Liver (tissue), 9 donors: ENCODE data around the gene UBE2E2. TPM values are rescaled to one million over a fixed set of nuclear protein-coding genes. Genes with fewer than 3 reads are reported as not detected.

ENCODE experiments used
- DNase-seq: peaks from one replicate; pipeline ENCODE4 v3.0.0-alpha.2; 2017; ENCODE audit warnings: low spot score
- H3K27ac ChIP-seq, 2 donors: one replicate each; pipeline ENCODE4 v1.7.0; 2013; ENCODE audit warnings: inconsistent platforms in 2 of 2, low read length in 2 of 2, control low read depth in 1 of 2, low read depth in 1 of 2, mild to moderate bottlenecking in 1 of 2
- H3K27me3 ChIP-seq, 4 donors: one replicate each; pipeline versions ENCODE4 v1.6.1 to v1.7.0; 2013; ENCODE audit warnings: low read length in 3 of 4, inconsistent platforms in 1 of 4, mild to moderate bottlenecking in 1 of 4, moderate library complexity in 1 of 4; ENCODE audit not compliant: control insufficient read depth in 4 of 4, insufficient read depth in 4 of 4
- H3K36me3 ChIP-seq, 4 donors: one replicate each; pipeline versions ENCODE4 v1.6.1 to v1.7.0; 2013; ENCODE audit warnings: low read length in 3 of 4, mild to moderate bottlenecking in 3 of 4, low read depth in 1 of 4, moderate library complexity in 1 of 4; ENCODE audit not compliant: control insufficient read depth in 4 of 4, insufficient read depth in 3 of 4
- H3K4me1 ChIP-seq, 4 donors: one replicate each; pipeline versions ENCODE4 v1.6.1 to v1.7.0; 2013; ENCODE audit warnings: low read length in 3 of 4, mild to moderate bottlenecking in 3 of 4, moderate library complexity in 1 of 4; ENCODE audit not compliant: control insufficient read depth in 4 of 4, insufficient read depth in 4 of 4
- H3K4me3 ChIP-seq, 3 donors: one replicate each; pipeline versions ENCODE4 v1.6.1 to v1.7.0; 2013; ENCODE audit warnings: low read length in 3 of 3, control low read depth in 1 of 3, low read depth in 1 of 3, mild to moderate bottlenecking in 1 of 3
- H3K9ac ChIP-seq, 2 donors: one replicate each; pipeline ENCODE4 v1.7.0; 2013; ENCODE audit warnings: low read length in 2 of 2, mild to moderate bottlenecking in 2 of 2, moderate library complexity in 2 of 2, control low read depth in 1 of 2, low read depth in 1 of 2
- H3K9me3 ChIP-seq, 4 donors: one replicate each; pipeline versions ENCODE4 v1.6.1 to v1.7.0; 2013; ENCODE audit warnings: low read length in 3 of 4; ENCODE audit not compliant: control insufficient read depth in 4 of 4
- ATF3 ChIP-seq: IDR thresholded peaks from 2 replicates; pipeline ENCODE4 v1.6.1; 2016; ENCODE audit warnings: antibody characterized with exemption
- CTCF ChIP-seq: fragments of 150-350 bp; IDR thresholded peaks from 2 replicates; pipeline ENCODE4 v1.5.1; 2017; ENCODE audit warnings: improper control_type of control experiment, low read depth, low read length; ENCODE audit not compliant: missing input control
- EGR1 ChIP-seq, 2 donors: IDR thresholded peaks; 2 replicates each; pipeline ENCODE4 v1.6.1; 2016 to 2018; ENCODE audit warnings: antibody characterized with exemption in 2 of 2, low read depth in 2 of 2
- FOXA1 ChIP-seq: IDR thresholded peaks from 2 replicates; pipeline ENCODE4 v1.6.1; 2016; ENCODE audit warnings: antibody characterized with exemption
- FOXA2 ChIP-seq: IDR thresholded peaks from 2 replicates; pipeline ENCODE4 v1.6.1; 2016; ENCODE audit warnings: antibody characterized with exemption
- HNF4A ChIP-seq, 2 donors: conservative IDR thresholded peaks; 2 replicates each; pipeline ENCODE4 v1.6.1; 2016; ENCODE audit warnings: antibody characterized with exemption in 2 of 2, mild to moderate bottlenecking in 2 of 2
- HNF4G ChIP-seq: IDR thresholded peaks from 2 replicates; pipeline ENCODE4 v1.6.1; 2016; ENCODE audit warnings: antibody characterized with exemption
- JUND ChIP-seq, 2 donors: IDR thresholded peaks; 2 replicates each; pipeline ENCODE4 v1.6.1; 2016; ENCODE audit warnings: antibody characterized with exemption in 2 of 2
- MAX ChIP-seq: IDR thresholded peaks from 2 replicates; pipeline ENCODE4 v1.6.1; 2016; ENCODE audit warnings: antibody characterized with exemption
- NR2F2 ChIP-seq: IDR thresholded peaks from 2 replicates; pipeline ENCODE4 v1.6.1; 2016; ENCODE audit warnings: antibody characterized with exemption
- RAD21 ChIP-seq, 2 donors: IDR thresholded peaks; 2 replicates each; pipeline ENCODE4 v1.6.1; 2016; ENCODE audit warnings: antibody characterized with exemption in 2 of 2, mild to moderate bottlenecking in 2 of 2
- REST ChIP-seq: IDR thresholded peaks from 2 replicates; pipeline ENCODE4 v1.6.1; 2016; ENCODE audit warnings: antibody characterized with exemption, mild to moderate bottlenecking
- RXRA ChIP-seq, 2 donors: IDR thresholded peaks; 2 replicates each; pipeline ENCODE4 v1.6.1; 2017 to 2018; ENCODE audit warnings: antibody characterized with exemption in 2 of 2, mild to moderate bottlenecking in 1 of 2
- SP1 ChIP-seq: IDR thresholded peaks from 2 replicates; pipeline ENCODE4 v1.6.1; 2018; ENCODE audit warnings: antibody characterized with exemption, mild to moderate bottlenecking
- TAF1 ChIP-seq: conservative IDR thresholded peaks from 2 replicates; pipeline ENCODE4 v1.6.1; 2016; ENCODE audit warnings: antibody characterized with exemption, mild to moderate bottlenecking
- YY1 ChIP-seq: IDR thresholded peaks from 2 replicates; pipeline ENCODE4 v1.6.1; 2016; ENCODE audit warnings: antibody characterized with exemption, mild to moderate bottlenecking
- WGBS: extraction: QIAGEN DNeasy Blood & Tissue Kit; methylation state at CpG from one replicate; pipeline ENCODE4 v1.1.7; 2013; 5-methylcytosine and 5-hydroxymethylcytosine counted together
- polyA plus RNA-seq, 2 donors: library from polyadenylated mRNA; stranded (reverse) in 1 of 2; unstranded in 1 of 2; fragments of 200-250 nt in 1 of 2; fragments of >200 nt in 1 of 2; fragmentation: Nextera tagmentation in 1 of 2; extraction: Ambion mirVana in 1 of 2; gene quantifications; one replicate each; pipeline versions ENCODE4 v1.2.1 to v1.2.3, GENCODE V29; 2013 to 2015
- total RNA-seq, 2 donors: library from RNA; depleted of rRNA; stranded (reverse); fragments of >200 nt; gene quantifications; one replicate each; pipeline ENCODE4 v1.2.3, GENCODE V29; 2014
- donor health status: healthy.
- donor health status: healthy.
- donor health status: healthy.
- donor health status: healthy.
- donor health status: healthy.

UBE2E2 gene
- total and polyA plus RNA-seq, 4 donors, result 9.0 to 27.8 (median 16.8) TPM

GRCh38 chr3:23385327-23385726 is 182.2 kb downstream of the UBE2E2 start:
- no peak for DNase-seq
- no peak overlapping the region for H3K4me3 ChIP-seq
- H3K27me3 ChIP-seq, result no peaks in the 10 kb centered on the region
- H3K27ac ChIP-seq, result no peak overlapping the region
- H3K9ac ChIP-seq, result no peak overlapping the region
- no peaks in the 10 kb centered on the region for H3K36me3 ChIP-seq
- 83% methylated on average over 1 of the region's 1 CpG for WGBS
- TF ChIP-seq REST, result no peak
- no peak for TF ChIP-seq MAX
- no peak for TF ChIP-seq HNF4A (conservative IDR thresholded peaks at IDR 0.05)
- TF ChIP-seq EGR1 (IDR thresholded peaks at IDR 0.05; ENCODE audit: low read depth in 2 of 2), result no peak
- TF ChIP-seq SP1, result no peak
- no peak for TF ChIP-seq CTCF
- TF ChIP-seq RXRA (IDR thresholded peaks at IDR 0.05), result no peak
- no peak for TF ChIP-seq ATF3
- TF ChIP-seq RAD21 (IDR thresholded peaks at IDR 0.05), result no peak
- TF ChIP-seq HNF4G, result no peak
- TF ChIP-seq TAF1, result no peak
- no peak for TF ChIP-seq YY1
- no peak for TF ChIP-seq JUND (IDR thresholded peaks at IDR 0.05)
- no peak for TF ChIP-seq FOXA2
- TF ChIP-seq FOXA1, result no peak
- no peak for TF ChIP-seq NR2F2
- peaks cover 2 to 5% (median 4%) of the 10 kb centered on the region in 4 donors for H3K4me1 ChIP-seq
- no peaks in the 10 kb centered on the region for H3K9me3 ChIP-seq

GRCh38 chr3:23387286-23387918 is 184.3 kb downstream of the UBE2E2 start:
- 76% methylated on average over 3 of the region's 3 CpGs for WGBS
- Histone ChIP-seq H3K9ac (no peak overlapping the region), H3K27ac (no peak overlapping the region), H3K36me3 (no peaks in the 10 kb centered on the region), H3K27me3 (no peaks in the 10 kb centered on the region), H3K4me3 (no peak overlapping the region), H3K4me1 (peaks cover 2 to 5% (median 4%) of the 10 kb centered on the region in 4 donors), H3K9me3 (no peaks in the 10 kb centered on the region)
- no peak for DNase-seq
- TF ChIP-seq REST (no peak), ATF3 (no peak), HNF4A (conservative IDR thresholded peaks at IDR 0.05) (no peak), FOXA2 (no peak), NR2F2 (no peak), RXRA (IDR thresholded peaks at IDR 0.05) (no peak), YY1 (no peak), FOXA1 (no peak), HNF4G (no peak)
